Fibroblast of the aortic adventitia (primary cell): ENCODE measurements around the gene ZFC3H1. TPM values are rescaled to one million over a fixed set of nuclear protein-coding genes. Genes with fewer than 3 reads are reported as not detected.
"Not testable (repeated sequence)": the region's sequence is repeated elsewhere in the genome, so short reads cannot be mapped to it uniquely, and the experiment has no call there.

Experiments used
- DNase-seq: peaks from one replicate; pipeline ENCODE4 v3.0.0-alpha.2; 2010; ENCODE audit warnings: low read depth
- H3K4me3 ChIP-seq: 2 replicates; pipeline ENCODE4 v1.5.1; 2011; ENCODE audit warnings: low read depth, mild to moderate bottlenecking, control low read depth, low read length, moderate library complexity
- CTCF ChIP-seq: IDR thresholded peaks from 2 replicates; pipeline ENCODE4 v1.5.1; 2011; ENCODE audit warnings: mild to moderate bottlenecking, low read length, control low read depth, inconsistent platforms; ENCODE audit not compliant: insufficient read depth
- total RNA-seq: library from RNA; depleted of rRNA; stranded (reverse); fragments of >200 nt; gene quantifications from 2 replicates; pipeline ENCODE4 v1.2.3, GENCODE V29; 2012; ENCODE audit warnings: low replicate concordance

The ZFC3H1 gene
- total RNA-seq, 1 donor = 54.1 TPM

GRCh38 chr12:71695782-71696181 is 32.1 kb upstream of the ZFC3H1 start:
- TF ChIP-seq CTCF = no peak
- no peak overlapping the region for H3K4me3 ChIP-seq
- no peak for DNase-seq

GRCh38 chr12:71694099-71694820 is 30.6 kb upstream of the ZFC3H1 start:
- no peak overlapping the region for H3K4me3 ChIP-seq
- DNase-seq = no peak
- no peak for TF ChIP-seq CTCF

- not testable (repeated sequence) for DNase-seq, H3K4me3 ChIP-seq
Observed at GRCh38 chr12:71693651-71694050, 30.0 kb upstream of the ZFC3H1 start.

GRCh38 chr12:71693126-71693525 is 29.5 kb upstream of the ZFC3H1 start:
- H3K4me3 ChIP-seq = no peak overlapping the region
- no peak for TF ChIP-seq CTCF
- DNase-seq = no peak

- TF ChIP-seq CTCF = no peak
- DNase-seq = no peak
- H3K4me3 ChIP-seq = no peak overlapping the region
Observed at GRCh38 chr12:71691504-71692129, 28.0 kb upstream of the ZFC3H1 start.

GRCh38 chr12:71688961-71689570 is 25.4 kb upstream of the ZFC3H1 start:
- no peak overlapping the region for H3K4me3 ChIP-seq
- DNase-seq = no peak
- TF ChIP-seq CTCF = no peak

GRCh38 chr12:71687172-71687571 is 23.5 kb upstream of the ZFC3H1 start:
- H3K4me3 ChIP-seq = peak overlapping the region; percentile 82
- DNase-seq = not testable (repeated sequence)
